GM12878 (cell line): ENCODE measurements around the gene SMTNL2. TPM values are rescaled to one million over a fixed set of nuclear protein-coding genes. Genes with fewer than 3 reads are reported as not detected.

Experiments used
- ATAC-seq: fragments of 200-7000 bp; cut with Tn5 transposase; 3 replicates; pipeline ENCODE4 v1.9.1; 2020; ENCODE audit warnings: mild to moderate bottlenecking, moderate library complexity
- BruUV-seq: library from RNA; stranded (reverse); fragments of 400-500 nt; replicated peaks from 2 replicates; lab custom pipeline; 2021; lab: Mats Ljungman, UMichigan
- CTCF ChIA-PET: fragments of 300-600 bp; sonication (Branson Sonifier 250); formaldehyde crosslinking; extraction: SDS; loops from one replicate; lab custom pipeline; 2021; ENCODE audit warnings: inconsistent platforms; lab: Yijun Ruan, JAX
- POLR2A ChIA-PET: fragments of 350-600 bp; formaldehyde crosslinking; extraction: SDS; loops from one replicate; lab custom pipeline; 2021; ENCODE audit warnings: inconsistent platforms; lab: Charles Lee
- RAD21 ChIA-PET: fragments of 300-600 bp; sonication (Branson Sonifier 250); formaldehyde crosslinking; loops from one replicate; lab custom pipeline; 2023; ENCODE audit warnings: antibody characterized with exemption; ENCODE audit not compliant: unreplicated experiment; lab: Charles Lee
- SMC1A ChIA-PET: fragments of 300-600 bp; sonication (Branson Sonifier 250); formaldehyde crosslinking; loops from one replicate; lab custom pipeline; 2023; ENCODE audit not compliant: unreplicated experiment, uncharacterized antibody; lab: Charles Lee
- DNase-seq: peaks from one replicate; pipeline ENCODE4 v3.0.0-alpha.2; 2011; ENCODE audit warnings: low read depth, low spot score
- FAIRE-seq: peaks from 3 replicates; lab custom pipeline; 2011; peaks lifted over from hg19 to GRCh38; lab: Jason Lieb, UNC
- H2AFZ ChIP-seq: 2 replicates; pipeline ENCODE4 v1.6.0; 2011; ENCODE audit warnings: low read depth, low read length, control low read depth; ENCODE audit not compliant: control insufficient read depth
- H3K27ac ChIP-seq: 2 replicates; pipeline ENCODE4 v1.5.1; 2011; ENCODE audit warnings: control low read depth; ENCODE audit not compliant: control insufficient read depth, insufficient read depth
- H3K27me3 ChIP-seq, 2 experiments: replicated peaks in 1 of 2; 2 replicates each; pipeline versions ENCODE4 v1.6.0 to v1.6.1; 2011; ENCODE audit warnings: low read length in 1 of 2; ENCODE audit not compliant: control insufficient read depth in 2 of 2, insufficient read depth in 2 of 2
- H3K36me3 ChIP-seq, 2 experiments: 2 replicates each; pipeline ENCODE4 v1.5.1; 2011; ENCODE audit warnings: low read length in 1 of 2; ENCODE audit not compliant: control insufficient read depth in 2 of 2, insufficient read depth in 2 of 2
- H3K4me1 ChIP-seq: 2 replicates; pipeline ENCODE4 v1.6.1; 2011; ENCODE audit warnings: mild to moderate bottlenecking, low read length, moderate library complexity, mixed read lengths; ENCODE audit not compliant: control insufficient read depth, insufficient read depth
- H3K4me2 ChIP-seq: 2 replicates; pipeline ENCODE4 v1.6.0; 2011; ENCODE audit warnings: control low read depth; ENCODE audit not compliant: control insufficient read depth, insufficient read depth
- H3K4me3 ChIP-seq: fragments of 200-600 bp; sonication (generic); 2 replicates; pipeline ENCODE4 v1.5.1; 2016
- H3K79me2 ChIP-seq: 2 replicates; pipeline ENCODE4 v1.6.0; 2011; ENCODE audit warnings: low read length; ENCODE audit not compliant: control insufficient read depth, insufficient read depth
- H3K9ac ChIP-seq: 2 replicates; pipeline ENCODE4 v1.8.0; 2011; ENCODE audit warnings: low read length, control low read depth, mixed read lengths; ENCODE audit not compliant: control insufficient read depth, insufficient read depth
- H3K9me3 ChIP-seq: replicated peaks from 3 replicates; pipeline ENCODE4 v1.5.1; 2011; ENCODE audit warnings: mild to moderate bottlenecking, low read length; ENCODE audit not compliant: control insufficient read depth, insufficient read depth
- H4K20me1 ChIP-seq: 2 replicates; pipeline ENCODE4 v1.6.0; 2011; ENCODE audit not compliant: control insufficient read depth, insufficient read depth
- CBFB ChIP-seq: IDR thresholded peaks from 2 replicates; pipeline ENCODE4 v1.6.1; 2016; ENCODE audit warnings: antibody characterized with exemption, low read depth
- CHD2 ChIP-seq: IDR thresholded peaks from 2 replicates; pipeline ENCODE4 v1.6.1; 2011; ENCODE audit warnings: low read depth, low read length, improper control_type of control experiment, borderline replicate concordance
- ELK1 ChIP-seq: IDR thresholded peaks from 2 replicates; pipeline ENCODE4 v1.6.1; 2012; ENCODE audit warnings: low read depth, low read length, improper control_type of control experiment
- EP300 ChIP-seq, 2 experiments: fragments of 150-350 bp in 1 of 2; IDR thresholded peaks; 2 replicates each; pipeline ENCODE4 v1.6.1; 2011 to 2012; ENCODE audit warnings: low read depth in 2 of 2, low read length in 2 of 2, borderline replicate concordance in 1 of 2, improper control_type of control experiment in 1 of 2, inconsistent platforms in 1 of 2; ENCODE audit not compliant: control insufficient read depth in 1 of 2
- MEF2A ChIP-seq: IDR thresholded peaks from 2 replicates; pipeline ENCODE4 v1.6.1; 2011; ENCODE audit warnings: low read depth, mild to moderate bottlenecking, low read length, moderate library complexity; ENCODE audit not compliant: insufficient read depth
- NRF1 ChIP-seq: conservative IDR thresholded peaks from 2 replicates; pipeline ENCODE4 v1.6.1; 2011; ENCODE audit warnings: mild to moderate bottlenecking, low read depth, low read length, improper control_type of control experiment
- PKNOX1 ChIP-seq: fragments of 450-650 bp; IDR thresholded peaks from 2 replicates; pipeline ENCODE4 v1.6.1; 2016; ENCODE audit warnings: mild to moderate bottlenecking
- ZNF592 ChIP-seq: fragments of 450-650 bp; IDR thresholded peaks from 2 replicates; pipeline ENCODE4 v1.6.1; 2017; ENCODE audit warnings: mild to moderate bottlenecking, moderate library complexity
- WGBS: methylation state at CpG from one replicate; pipeline ENCODE4 v1.1.6; 2016; ENCODE audit warnings: low lambda C conversion rate; ENCODE audit not compliant: insufficient replicate concordance, insufficient coverage; ENCODE audit errors: missing lambda C conversion rate; 5-methylcytosine and 5-hydroxymethylcytosine counted together
- in situ Hi-C: fragments of 300-500 bp; cut with MboI; formaldehyde crosslinking; loops from 9 replicates; pipeline ENCODE4 v1.14.3; 2018; ENCODE audit warnings: mixed read lengths
- intact Hi-C: fragments of 100-400 bp; cut with micrococcal nuclease; formaldehyde crosslinking; loops from one replicate; pipeline ENCODE4 v1.14.2; 2022; ENCODE audit not compliant: unreplicated experiment
- polyA plus RNA-seq, 11 experiments: library from polyadenylated mRNA; depleted of rRNA in 4 of 11; unstranded in 6 of 11; stranded (reverse) in 5 of 11; fragments of >200 nt; fragmentation: Nextera tagmentation in 4 of 11; fragmentation: Illumina TruSeq in 1 of 11; extraction: Ambion mirVana in 4 of 11; extraction: Trizol in 1 of 11; gene quantifications; 1 replicate in 1 of 11; 2 replicates in 10 of 11; pipeline versions ENCODE4 v1.2.1 to v1.2.3, GENCODE V29; 2011 to 2016; ENCODE audit warnings: inconsistent platforms in 2 of 11, missing spikeins in 2 of 11, low read depth in 1 of 11
- total RNA-seq, 4 experiments: library from RNA; depleted of rRNA in 3 of 4; stranded (reverse); fragments of >200 nt in 3 of 4; fragmentation: Illumina TruSeq in 1 of 4; extraction: Trizol in 1 of 4; gene quantifications; 2 replicates each; pipeline versions ENCODE4 v1.2.1 to v1.2.3, GENCODE V29; 2013 to 2021

Gene SMTNL2
- total and polyA plus RNA-seq, 10 of the 15 experiments (the other 5 are each of a cell fraction or from before 2014, with no cell fraction given): not detected

DNA sequence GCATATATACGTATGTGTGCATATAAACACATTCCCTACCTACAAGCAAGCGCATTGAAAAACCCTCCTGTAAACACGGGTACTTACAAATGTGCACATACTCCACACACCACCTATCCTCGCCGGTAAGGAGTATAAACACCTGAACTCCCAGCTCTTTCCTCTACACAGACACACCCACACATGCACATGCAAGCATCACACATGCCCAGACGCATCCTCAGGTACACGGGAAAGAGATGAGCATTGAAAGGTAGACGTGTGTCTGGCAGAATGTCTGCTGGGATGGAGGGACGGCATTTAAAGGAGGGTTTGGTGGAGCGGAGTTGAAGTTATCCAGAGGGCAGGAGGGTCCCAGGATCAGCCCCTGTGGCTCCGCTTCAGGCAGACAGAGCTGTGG, 4.7 kb upstream of the SMTNL2 start:
- 34% methylated on average over 11 of the region's 11 CpGs for WGBS
- no peaks in the 10 kb centered on the region; the same call in 1 of the 2 replicates for H4K20me1 ChIP-seq
- H3K36me3 ChIP-seq: no peaks in the 10 kb centered on the region
- H3K4me3 ChIP-seq: no peak overlapping the region
- ChIA-PET POLR2A (no interaction called here), CTCF (interaction anchor here (1.1 to 1.7 kb wide), 2 partner anchors 11 to 13 kb away, joined by 4 to 6 read pairs; no protein-coding TSS in a partner anchor), RAD21 (no interaction called here), SMC1A (no interaction called here)
- no peaks in the 10 kb centered on the region for H3K79me2 ChIP-seq
- no peak overlapping the region for H3K4me2 ChIP-seq
- H3K27ac ChIP-seq: no peak overlapping the region
- no TSS peak for BruUV-seq
- no peaks in the 10 kb centered on the region; the same call in 2 of the 3 replicates for H3K9me3 ChIP-seq
- intact Hi-C loops: no loop called here
- no peaks in the 10 kb centered on the region for H3K4me1 ChIP-seq
- in situ Hi-C loops: no loop called here
- H3K27me3 ChIP-seq: peaks cover 4 to 8% of the 10 kb centered on the region in 2 experiments; a peak in 3 of 4 replicates
- no peak overlapping the region for H3K9ac ChIP-seq
- TF ChIP-seq EP300 (IDR thresholded peaks at IDR 0.05; ENCODE audit: borderline replicate concordance in 1 of 2, control insufficient read depth in 1 of 2, low read depth in 2 of 2, low read length in 2 of 2) (no peak), CBFB (no peak), PKNOX1 (no peak), ZNF592 (no peak), ELK1 (no peak), CHD2 (no peak), MEF2A (no peak), NRF1 (no peak)
- H2AFZ ChIP-seq: no peak overlapping the region
- DNase-seq (no peak), FAIRE-seq (no peak), ATAC-seq (no peak)
